ENCODE measurements around the gene VSTM2B. TPM values are rescaled to one million over a fixed set of nuclear protein-coding genes. Genes with fewer than 3 reads are reported as not detected.

Gene VSTM2B
- total and polyA plus RNA-seq, 10 donors: not detected

- Histone ChIP-seq H3K27me3 (replicated peaks in 1 of 7) (peaks cover 10 to 81% (median 40%) of the 10 kb centered on the region in 7 donors), H3K9me3 (peaks cover 0 to 21% (median 0%) of the 10 kb centered on the region in 8 donors), H3K27ac (no peak overlapping the region), H3K4me3 (no peak overlapping the region), H3K4me1 (peaks cover 3 to 17% (median 11%) of the 10 kb centered on the region in 6 donors), H3K36me3 (no peaks in the 10 kb centered on the region)
- WGBS, 5 donors: 73 to 78% (median 76%) methylated on average over 13 to 15 of the region's 15 CpGs
- no peak for TF ChIP-seq CTCF (IDR thresholded peaks at IDR 0.05 in 8 of 11, conservative IDR thresholded peaks at IDR 0.05 in 3 of 11)
- TF ChIP-seq POLR2A (IDR thresholded peaks at IDR 0.05): no peak
- TF ChIP-seq POLR2AphosphoS5 (IDR thresholded peaks at IDR 0.05): no peak
- intact Hi-C loops (cut with DNase I; ENCODE audit: low total_unique reads): no loop called here
- DNase-seq: peak; percentile 52
These were observed 8.1 kb downstream of the VSTM2B start for GRCh38 chr19:29533578-29534544.

DNA sequence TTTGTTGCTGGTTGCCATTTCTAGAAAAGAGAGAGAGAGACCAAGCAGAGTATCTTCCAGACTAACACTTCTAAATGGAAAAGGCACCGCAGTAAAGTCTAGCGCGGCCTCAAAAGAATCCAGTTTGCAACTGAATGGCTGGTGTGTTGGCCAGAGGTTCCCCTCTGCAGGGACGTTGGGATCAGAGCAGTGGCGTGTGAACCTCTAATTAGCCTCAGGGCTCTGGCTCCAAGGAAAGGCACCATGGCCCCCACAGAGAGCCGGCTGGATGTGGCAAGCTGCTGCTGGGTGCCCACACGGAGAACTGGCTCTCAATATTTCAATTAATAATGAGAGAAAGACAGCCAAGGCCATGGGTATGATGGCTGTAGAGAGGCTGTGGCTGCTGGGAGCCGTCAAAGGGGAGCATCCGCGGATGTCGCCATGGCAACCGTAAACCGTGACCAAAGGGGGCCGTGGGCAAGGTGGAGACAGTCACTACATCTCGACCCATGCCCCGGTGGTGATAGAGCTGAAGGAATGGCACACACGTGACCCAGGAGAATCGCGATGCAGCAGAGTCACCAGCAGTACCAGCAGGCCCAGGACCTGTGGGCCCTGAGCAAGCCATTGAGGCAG lies 9.5 kb downstream of the VSTM2B start:
- Histone ChIP-seq H3K4me3 (no peak overlapping the region), H3K27me3 (replicated peaks in 1 of 7) (peaks cover 0 to 81% (median 25%) of the 10 kb centered on the region in 7 donors), H3K27ac (no peak overlapping the region), H3K9me3 (peaks cover 0 to 11% (median 0%) of the 10 kb centered on the region in 8 donors), H3K36me3 (no peaks in the 10 kb centered on the region), H3K4me1 (peaks cover 0 to 2% (median 1%) of the 10 kb centered on the region in 6 donors)
- 55 to 62% (median 59%) methylated on average over 19 of the region's 19 CpGs for WGBS, 5 donors
- DNase-seq: no peak
- TF ChIP-seq CTCF (IDR thresholded peaks at IDR 0.05 in 8 of 11, conservative IDR thresholded peaks at IDR 0.05 in 3 of 11): no peak
- no peak for TF ChIP-seq POLR2A (IDR thresholded peaks at IDR 0.05)
- no peak for TF ChIP-seq POLR2AphosphoS5 (IDR thresholded peaks at IDR 0.05)
- intact Hi-C loops (cut with DNase I; ENCODE audit: low total_unique reads): no loop called here

GRCh38 chr19:29535984-29536508 lies 10.3 kb downstream of the VSTM2B start:
- peaks cover 0 to 81% (median 18%) of the 10 kb centered on the region in 7 donors for H3K27me3 ChIP-seq (replicated peaks in 1 of 7)
- WGBS, 5 donors: 70 to 87% (median 73%) methylated on average over 4 of the region's 4 CpGs
- no peak overlapping the region for H3K27ac ChIP-seq
- TF ChIP-seq POLR2AphosphoS5 (IDR thresholded peaks at IDR 0.05) (no peak), CTCF (IDR thresholded peaks at IDR 0.05 in 8 of 11, conservative IDR thresholded peaks at IDR 0.05 in 3 of 11) (no peak), POLR2A (IDR thresholded peaks at IDR 0.05) (no peak)
- no peaks in the 10 kb centered on the region for H3K36me3 ChIP-seq
- intact Hi-C loops (cut with DNase I; ENCODE audit: low total_unique reads): no loop called here
- peak; percentile 21 for DNase-seq
- no peak overlapping the region for H3K4me3 ChIP-seq
- no peaks in the 10 kb centered on the region for H3K4me1 ChIP-seq
- H3K9me3 ChIP-seq: peaks cover 0 to 10% (median 0%) of the 10 kb centered on the region in 8 donors

All from spleen (tissue), 11 donors.